Hepatocyte (in vitro differentiated cells): ENCODE data around the gene NAV1. TPM values are rescaled to one million over a fixed set of nuclear protein-coding genes. Genes with fewer than 3 reads are reported as not detected.

Experiments
- polyA plus RNA-seq: library from polyadenylated mRNA; unstranded; fragments of >200 nt; fragmentation: Nextera tagmentation; extraction: Ambion mirVana; gene quantifications from 2 replicates; pipeline ENCODE4 v1.2.1, GENCODE V29; 2016
- total RNA-seq: library from RNA; depleted of rRNA; stranded (reverse); fragments of >200 nt; gene quantifications from 2 replicates; pipeline ENCODE4 v1.2.3, GENCODE V29; 2014

Gene NAV1
- total and polyA plus RNA-seq, 2 experiments from 2014 or later: 15.2 to 18.3 TPM

Other genes with a start within 250 kb of the NAV1 start
- gene TNNT2, start 161.4 kb upstream of the NAV1 start, total RNA-seq: 22.3 and 25.9 TPM in 2 replicates
- 33.5 and 55.1 TPM in 2 replicates for gene TNNT2, start 161.4 kb upstream of the NAV1 start, polyA plus RNA-seq
- 64.2 and 66.9 TPM in 2 replicates for gene LAD1, start 139.8 kb upstream of the NAV1 start, total RNA-seq
- gene LAD1, start 139.8 kb upstream of the NAV1 start, polyA plus RNA-seq: 63.5 and 68.6 TPM in 2 replicates
- gene TNNI1, start 117.4 kb upstream of the NAV1 start, total RNA-seq: 2.6 and 4.1 TPM in 2 replicates
- gene TNNI1, start 117.4 kb upstream of the NAV1 start, polyA plus RNA-seq: 4.2 and 12.4 TPM in 2 replicates
- 24.4 and 30.2 TPM in 2 replicates for gene PHLDA3, start 69.9 kb upstream of the NAV1 start, total RNA-seq
- 62.9 and 64.6 TPM in 2 replicates for gene PHLDA3, start 69.9 kb upstream of the NAV1 start, polyA plus RNA-seq
- 76.0 and 101 TPM in 2 replicates for gene CSRP1, start 32.0 kb upstream of the NAV1 start, total RNA-seq
- gene CSRP1, start 32.0 kb upstream of the NAV1 start, polyA plus RNA-seq: 47.6 and 50.9 TPM in 2 replicates